DMS153 (cell line): Measurements from ENCODE around the gene HDAC9.
A peak's percentile ranks its signal among the peaks of the same experiment; 100 is the strongest.

Experiments used
- DNase-seq: peaks from one replicate; lab custom pipeline; 2025; lab: John Stamatoyannopoulos, UW

HDAC9 gene

DNA sequence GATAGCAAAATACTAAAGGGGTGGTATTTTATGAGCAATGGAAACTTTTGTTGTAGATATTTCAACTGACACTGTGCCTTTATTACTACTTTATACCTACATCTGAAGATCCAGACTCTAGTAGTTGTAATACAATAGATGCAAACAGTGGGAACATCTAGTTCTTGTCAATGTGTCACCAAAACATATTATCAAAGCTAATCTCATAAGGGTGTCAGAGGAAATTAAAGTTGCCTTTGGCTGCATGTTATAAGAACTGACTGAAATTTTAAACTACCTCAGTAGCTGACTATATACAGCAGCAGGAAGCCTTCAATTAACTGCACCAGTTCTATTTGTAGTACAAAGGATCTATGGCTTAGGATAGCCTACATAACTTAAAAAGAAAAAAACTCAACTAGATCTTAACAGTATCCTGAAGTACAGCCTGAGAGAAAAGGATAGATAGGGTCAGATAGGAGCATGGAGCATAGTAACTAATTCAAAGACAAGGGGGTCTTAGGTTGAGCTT, 30.9 kb downstream of the HDAC9 start:
- no peak for DNase-seq

DNA sequence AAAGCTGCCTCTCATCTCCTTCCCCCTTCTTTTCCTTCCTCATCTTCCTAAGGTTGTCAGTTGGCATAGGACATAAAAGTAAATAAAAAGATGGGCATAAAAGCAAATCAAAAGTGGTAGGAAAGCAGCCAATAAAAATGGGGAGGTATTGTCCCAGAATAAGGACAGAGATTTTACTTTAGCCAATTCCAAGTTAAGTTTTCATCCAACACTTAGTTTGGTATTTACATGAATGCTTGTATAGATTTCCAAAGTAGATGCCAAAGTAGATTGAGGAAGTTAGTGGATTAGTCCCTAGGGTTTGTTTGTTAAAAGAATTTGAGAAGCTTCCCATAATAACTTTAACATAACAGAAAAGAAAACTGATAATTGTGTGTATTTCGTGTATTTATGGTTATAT, 33.7 kb downstream of the HDAC9 start:
- DNase-seq = no peak

DNA sequence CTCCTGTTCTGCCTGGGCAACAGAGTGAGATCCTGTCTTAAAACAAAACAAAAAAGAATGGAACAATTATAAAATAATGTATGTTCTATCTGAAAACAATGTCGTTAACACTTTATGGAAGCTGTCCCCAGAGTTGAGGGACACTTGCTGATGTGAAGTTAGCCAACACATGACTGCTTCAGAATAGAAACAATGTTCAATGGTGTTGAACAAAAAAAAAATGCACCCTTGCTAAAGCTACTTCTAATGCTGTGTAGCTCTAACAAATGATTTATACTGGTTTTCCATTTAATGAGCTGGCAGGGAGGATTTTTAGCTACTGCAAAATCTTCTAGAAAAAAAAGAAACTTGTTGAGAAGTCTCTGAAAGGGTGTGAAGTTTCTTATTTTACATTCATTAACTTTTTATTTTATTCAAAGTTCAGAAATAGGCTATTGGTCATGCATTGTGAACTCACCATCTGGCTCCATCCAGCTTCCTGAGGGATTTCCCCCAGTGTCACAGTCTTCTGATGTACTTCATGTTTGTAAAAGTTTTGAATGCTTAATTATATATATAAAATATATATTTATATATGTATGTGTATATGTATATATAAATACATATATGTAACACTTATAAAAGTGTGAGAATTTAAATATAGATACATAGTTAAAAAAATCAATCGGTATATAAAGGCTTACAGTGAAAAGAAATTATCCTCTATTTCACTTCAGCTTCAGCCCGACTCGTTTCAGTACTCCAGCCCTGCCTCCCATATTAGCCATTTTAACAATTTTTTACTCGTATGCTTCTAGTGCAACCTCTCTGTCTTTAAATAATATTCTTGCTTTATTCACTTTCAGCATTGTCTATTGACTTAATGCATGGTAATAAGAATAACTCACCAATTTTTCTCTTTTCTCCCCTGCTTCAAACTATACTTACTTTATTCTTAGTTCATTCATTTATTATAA, 35.0 kb downstream of the HDAC9 start:
- no peak for DNase-seq

DNA sequence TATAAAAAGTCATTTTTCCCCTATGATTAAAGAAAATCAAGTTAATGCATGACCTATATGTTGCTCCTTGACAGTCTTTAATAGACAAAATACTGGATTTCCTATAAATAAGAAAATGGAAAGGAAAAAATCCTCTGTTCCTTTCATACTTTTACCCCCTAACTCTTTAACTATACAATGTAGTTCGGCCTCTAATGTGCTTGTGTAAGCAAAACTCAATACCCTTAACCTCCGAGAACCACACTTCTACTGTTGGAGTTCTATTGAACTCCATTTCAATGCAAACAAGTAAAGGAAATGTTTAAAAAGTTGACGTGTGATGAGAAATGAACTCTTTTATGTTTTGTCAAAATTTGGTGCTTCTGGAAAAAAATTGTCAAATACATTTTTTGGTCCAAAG, 36.0 kb downstream of the HDAC9 start:
- no peak for DNase-seq

DNA sequence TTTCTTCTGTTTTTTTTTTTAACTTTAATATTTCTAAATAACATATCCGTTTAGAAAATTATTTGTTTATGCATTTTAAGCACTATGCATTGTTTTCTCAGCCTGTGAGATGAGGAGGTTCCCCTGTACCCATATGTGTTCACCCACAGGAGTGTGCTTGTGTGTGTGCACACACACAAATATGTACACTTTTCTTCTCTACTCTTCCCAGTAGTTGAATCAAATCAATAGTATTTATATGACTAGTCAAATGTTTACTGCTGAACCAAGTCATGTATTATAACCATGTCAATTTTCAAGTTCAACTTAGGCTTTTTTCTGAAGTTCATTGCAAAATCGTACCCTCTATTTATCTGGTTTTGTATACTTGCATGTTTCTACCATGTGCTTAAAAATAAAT, 37.3 kb downstream of the HDAC9 start:
- DNase-seq = no peak

DNA sequence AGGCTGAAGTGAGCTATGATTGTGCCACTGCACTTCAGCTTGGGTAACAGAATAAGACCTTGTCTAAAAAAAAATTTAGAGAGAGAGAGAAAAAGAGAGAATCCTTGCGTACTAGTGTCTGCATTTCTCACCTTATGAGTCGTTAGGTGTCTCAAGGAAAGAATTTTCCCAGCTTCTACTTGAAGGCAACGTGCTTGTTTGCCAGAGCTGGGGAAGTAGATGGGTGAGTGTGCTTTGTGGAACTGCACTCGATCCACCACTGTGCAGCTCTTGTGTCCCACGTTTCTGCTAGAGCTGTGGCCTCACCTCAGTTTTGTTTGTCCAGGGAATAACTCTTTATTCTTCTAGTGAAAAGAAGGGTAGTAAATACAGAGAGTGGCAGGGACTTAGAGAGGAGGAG, 38.9 kb downstream of the HDAC9 start:
- no peak for DNase-seq

DNA sequence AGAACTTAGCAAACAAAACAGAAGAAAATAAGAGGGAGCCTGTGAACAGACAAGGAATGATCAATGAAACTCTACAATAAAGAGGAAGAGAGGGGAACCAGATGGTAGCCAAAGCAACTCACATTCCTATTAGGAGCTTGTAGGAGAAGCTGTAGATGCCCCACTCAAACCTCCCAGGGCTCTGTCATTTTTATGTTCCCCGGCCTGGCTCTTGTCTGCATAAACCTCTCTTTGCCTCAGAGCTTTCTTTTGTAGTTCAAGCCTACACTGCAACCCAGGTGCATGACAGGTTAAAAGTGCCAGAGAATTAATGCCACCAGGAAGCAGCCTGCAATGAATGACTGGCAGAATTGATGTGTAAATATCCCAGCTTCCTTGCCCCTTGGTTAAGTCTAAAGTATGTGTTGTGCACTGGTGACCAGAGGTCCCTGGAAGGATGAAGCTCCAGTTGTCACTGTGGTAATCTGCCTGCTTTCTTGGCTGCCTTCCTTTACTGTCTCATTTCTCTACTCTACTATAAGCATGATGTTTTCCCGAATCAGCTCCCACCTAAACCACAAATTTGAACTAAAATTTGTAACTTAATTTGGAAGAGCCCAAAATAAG, 40.4 kb downstream of the HDAC9 start:
- DNase-seq = peak; percentile 57

DNA sequence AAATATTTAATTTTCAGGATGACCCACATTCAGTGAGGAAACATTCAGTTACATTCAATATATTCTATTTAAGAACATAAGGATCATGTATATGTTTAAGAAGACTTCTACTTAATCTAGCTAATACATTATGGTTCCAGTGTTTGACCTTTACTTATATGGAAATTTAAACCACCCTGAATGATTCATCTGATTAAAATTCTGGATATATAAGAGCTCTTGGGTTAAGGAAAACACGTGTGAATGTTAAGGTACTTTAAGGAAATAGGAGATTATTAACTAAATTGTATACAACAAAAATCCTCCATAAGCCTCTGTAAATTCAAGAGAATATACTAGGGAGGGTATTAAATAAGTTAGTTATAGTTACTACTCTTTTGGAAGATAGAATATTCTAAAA, 40.9 kb downstream of the HDAC9 start:
- DNase-seq = no peak

DNA sequence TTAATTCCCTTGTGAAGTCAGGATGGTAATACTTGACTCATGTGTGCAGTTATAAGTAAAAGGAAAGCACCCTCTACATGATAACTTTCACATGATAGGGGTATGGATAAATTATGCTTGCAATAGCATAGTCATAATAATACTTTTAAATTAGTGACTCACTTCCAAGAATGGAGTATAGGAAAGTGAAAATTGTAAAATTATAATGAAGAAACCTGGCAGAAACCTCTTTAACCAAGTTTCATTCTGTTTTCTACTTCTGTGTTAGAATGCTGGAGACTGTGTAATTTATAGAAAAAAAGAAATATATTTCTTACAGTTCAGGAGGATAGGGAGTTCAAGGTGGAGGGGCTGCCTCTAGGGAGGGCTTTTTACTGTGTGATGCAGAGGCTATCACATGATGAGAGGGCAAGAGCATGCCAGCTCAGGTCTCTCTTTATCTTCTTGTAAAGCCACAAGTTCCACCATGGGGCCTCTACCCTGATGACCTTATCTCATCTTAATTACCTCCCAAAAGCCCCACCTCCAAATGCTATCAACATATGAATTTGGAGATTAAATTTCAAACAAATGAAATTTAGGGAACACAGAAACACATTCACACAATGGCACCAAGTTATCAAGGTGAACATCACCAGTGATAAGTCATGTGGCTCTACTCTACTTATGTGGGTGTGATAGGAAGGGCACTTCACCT, 43.2 kb downstream of the HDAC9 start:
- no peak for DNase-seq

DNA sequence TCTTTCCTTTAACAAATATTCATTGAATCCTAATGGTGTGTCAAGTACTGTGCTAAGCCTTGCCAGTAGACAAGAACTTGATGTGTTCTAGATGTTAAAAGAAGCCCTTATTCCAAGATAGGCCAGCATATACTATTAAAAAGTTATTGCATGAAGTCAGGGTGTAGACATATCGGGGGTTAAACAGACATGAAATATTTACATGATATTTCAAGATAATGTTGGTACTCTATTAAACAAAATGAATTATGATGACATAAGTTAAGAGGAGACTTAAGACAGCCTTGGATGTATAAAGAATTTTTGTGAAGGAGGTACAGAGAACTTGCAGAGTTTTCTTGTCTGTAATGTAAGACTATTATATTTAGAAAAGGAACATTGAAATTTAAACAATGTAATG, 44.8 kb downstream of the HDAC9 start:
- no peak for DNase-seq

DNA sequence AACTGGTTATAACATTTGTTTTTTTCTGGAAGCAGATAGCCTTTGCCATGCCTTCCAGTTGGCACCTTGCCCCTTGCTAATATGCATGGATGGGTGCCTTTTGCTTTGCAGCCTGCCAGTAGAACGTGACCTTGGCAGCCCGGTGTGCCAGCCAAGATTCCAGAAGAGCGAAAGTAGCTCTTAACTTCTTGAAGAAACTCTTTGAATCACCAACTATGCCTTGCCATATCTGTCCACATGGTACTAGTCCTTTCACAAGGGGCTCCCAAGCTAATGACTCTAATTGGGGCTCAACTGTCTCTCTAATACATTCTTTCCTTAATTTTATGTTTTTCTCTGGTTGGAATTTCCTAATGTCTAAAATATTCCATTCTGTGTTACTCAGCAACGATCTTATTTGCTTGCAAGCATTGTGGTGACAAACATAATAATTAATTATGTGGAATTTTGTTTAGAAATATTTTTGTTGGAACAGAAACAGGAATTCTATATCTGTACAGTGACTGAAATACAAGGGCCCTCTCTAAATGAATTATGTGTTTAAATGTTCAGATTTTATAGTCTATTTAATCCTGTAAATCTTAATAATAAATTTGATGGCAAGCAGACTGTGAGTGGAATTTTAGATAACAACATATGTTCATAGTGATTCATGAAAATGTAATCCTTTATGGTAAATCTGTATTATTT, 45.8 kb downstream of the HDAC9 start:
- DNase-seq = no peak

DNA sequence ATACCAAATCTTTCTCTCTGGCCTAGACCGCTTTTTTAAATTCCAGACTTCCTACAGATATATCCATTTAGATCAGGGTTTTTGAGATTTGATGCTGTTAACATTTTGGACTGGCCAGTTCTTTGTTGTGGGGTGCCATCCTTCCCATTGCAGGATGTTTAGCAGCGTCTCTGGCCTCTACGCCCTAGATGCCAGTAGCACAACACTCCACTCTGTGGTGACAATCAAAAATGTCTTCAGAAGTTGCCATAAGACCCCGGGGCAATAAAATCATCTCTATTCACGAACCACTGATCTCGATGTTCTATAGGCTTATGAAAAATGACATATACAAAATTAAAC, 46.3 kb downstream of the HDAC9 start:
- DNase-seq = no peak

DNA sequence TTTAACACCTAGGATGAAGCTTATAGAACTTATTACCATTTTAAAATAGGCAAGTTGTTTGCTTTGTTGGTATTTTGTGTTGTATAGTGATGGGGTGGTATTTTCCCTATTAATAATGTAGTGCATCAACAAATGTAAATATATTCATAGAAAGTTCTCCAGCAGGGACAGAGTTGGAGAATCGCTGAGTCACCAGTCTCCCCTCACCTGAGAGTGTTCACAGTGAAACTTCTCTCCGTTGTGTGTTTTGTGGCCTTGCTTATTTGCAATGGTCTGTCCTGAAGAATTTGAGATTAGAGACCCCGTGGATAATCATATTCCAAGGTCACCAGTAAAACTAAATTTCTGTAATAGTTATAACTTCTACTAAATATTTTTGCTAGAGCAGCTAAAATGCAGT, 51.0 kb downstream of the HDAC9 start:
- no peak for DNase-seq

DNA sequence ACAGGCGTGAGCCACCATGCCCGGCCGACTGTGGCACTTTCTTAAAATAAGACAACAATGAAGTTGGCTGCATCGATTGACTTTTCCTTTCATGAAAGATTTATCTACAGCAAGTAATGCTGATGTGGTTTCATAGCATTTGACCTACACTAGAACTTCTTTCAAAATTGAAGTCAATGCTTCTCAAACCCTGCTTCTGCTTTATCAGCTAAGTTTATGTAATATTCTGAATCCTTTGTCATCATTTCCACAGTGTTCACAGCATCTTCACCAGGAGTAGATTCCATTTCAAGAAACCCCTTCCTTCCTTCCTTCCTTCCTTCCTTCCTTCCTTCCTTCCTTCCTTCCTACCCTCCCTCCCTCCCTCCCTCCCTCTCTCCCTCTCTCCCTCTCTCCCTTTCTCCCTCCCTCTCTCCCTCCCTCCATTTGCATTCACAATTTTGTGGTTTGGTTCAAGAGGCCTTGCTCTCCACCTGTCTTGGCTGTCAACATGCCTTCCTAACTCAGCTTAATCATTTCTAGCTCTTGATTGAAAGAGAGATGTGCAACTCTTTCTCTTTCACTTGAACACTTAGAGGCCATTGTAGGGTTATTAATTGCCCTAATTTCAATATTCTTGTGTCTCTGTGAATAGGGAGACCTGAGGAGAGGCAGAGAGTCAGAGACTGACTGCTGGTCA, 52.1 kb downstream of the HDAC9 start:
- DNase-seq = no peak

DNA sequence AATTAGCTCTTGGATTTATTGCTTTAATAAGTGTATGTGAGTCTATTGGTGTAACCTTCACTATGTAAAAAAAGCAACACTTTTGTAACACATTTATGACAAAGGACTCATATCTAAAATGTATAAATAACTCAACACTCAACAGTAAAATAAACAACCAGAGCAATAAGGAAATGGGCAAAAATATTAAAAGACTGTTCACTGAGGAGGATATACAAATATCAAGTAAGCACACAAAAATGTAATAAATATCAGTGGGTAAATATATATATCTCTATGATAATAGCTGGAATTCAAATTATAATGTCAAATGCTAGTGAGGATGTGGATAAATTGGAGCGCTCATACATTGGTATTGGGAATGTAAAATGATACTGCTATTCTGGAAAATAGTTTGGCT, 53.0 kb downstream of the HDAC9 start:
- no peak for DNase-seq

DNA sequence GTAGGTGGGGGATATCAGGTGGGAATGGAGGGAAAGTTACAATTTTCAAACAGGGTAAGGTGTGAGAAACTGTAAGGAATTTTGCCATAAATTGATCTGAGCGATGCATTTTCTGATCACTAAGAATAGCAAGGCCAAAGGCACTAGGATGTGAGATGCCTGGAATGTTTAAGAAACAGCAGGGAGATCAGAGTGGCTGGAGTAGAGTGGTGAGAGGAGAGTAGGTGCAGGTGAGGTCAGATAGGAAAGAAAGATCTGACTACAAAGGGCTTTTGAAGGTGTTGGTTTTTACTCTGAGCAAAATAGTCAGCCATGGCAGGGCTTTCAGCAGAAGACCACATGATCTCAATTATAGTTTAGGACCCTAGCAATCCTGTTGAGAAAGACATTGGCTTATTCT, 55.0 kb downstream of the HDAC9 start:
- no peak for DNase-seq

DNA sequence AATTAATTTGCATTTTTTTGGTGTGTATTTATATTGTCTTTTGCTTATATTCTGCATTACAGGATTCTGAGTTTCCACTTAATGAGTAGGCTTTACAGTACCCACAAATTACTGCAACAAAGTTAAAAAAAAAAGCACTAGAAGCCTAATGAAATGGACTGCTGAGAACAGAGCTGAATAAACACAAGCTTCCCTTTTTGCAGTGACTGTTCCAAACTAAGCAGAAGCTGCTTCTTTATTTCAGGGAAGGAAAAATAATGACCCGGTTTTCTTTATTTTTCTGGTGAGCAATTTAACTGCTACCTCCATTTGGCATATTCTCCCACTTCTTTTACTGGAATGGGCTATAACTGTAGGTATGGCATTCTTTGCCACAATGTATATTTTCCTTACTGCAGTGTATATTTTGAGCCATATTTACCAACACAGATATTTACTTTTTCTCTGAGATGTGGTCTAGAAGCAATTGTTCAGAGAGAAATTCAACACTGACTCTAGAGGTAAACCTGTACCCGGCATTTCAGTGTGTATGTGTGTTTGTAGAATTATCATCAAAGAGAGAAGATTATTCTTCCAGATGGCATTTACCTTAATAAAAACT, 56.9 kb downstream of the HDAC9 start:
- DNase-seq = peak; percentile 11

DNA sequence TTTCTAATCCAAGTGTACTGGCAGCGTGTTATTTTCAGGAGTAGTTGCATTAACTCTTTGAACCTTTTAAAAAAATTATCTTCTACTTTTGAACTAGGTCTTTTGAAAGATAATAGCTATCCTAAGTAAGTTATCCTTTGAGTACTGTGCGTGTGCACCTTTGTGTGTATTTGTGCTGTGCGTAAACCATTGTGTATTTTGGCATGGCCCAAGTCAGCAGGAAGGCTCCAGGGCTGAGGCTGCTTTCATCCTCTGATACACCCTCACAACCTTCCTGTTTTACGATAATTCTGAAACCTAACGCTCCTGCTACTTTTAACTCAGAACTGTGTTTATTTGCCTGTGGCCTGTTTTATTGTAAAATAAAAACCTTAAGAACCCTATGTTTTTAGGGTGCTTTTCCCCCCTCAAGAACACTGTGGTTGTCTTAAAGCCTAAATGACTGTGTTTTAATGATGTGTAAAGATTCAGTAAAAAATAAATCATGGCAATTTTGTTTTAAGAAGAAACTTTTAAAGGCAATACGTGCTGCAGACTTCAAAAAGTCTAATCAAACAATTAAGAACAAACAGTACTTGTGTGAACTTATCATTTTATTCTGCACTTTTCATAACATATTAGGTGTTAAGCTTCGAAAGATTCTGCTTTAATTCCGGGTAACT, 57.5 kb downstream of the HDAC9 start:
- peak; percentile 70 for DNase-seq

DNA sequence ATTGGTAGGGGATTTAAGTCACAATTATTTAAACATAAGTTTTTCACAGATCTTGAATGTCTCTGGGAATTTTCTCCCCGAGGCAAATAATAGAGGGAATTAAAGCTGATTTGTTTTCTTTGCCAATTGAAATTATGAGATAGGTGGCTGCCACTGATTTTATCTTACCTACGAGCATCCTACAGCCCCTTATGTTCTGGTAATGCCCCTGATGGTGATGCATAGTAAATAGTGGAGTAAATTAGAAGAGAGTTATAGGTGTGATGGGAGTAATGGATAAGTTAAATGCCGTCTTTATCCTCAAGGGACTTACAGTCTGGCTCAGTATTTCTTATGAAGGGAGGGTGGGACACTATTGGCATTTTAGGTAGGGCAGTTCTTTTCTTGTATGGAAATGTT, 58.1 kb downstream of the HDAC9 start:
- DNase-seq = no peak

DNA sequence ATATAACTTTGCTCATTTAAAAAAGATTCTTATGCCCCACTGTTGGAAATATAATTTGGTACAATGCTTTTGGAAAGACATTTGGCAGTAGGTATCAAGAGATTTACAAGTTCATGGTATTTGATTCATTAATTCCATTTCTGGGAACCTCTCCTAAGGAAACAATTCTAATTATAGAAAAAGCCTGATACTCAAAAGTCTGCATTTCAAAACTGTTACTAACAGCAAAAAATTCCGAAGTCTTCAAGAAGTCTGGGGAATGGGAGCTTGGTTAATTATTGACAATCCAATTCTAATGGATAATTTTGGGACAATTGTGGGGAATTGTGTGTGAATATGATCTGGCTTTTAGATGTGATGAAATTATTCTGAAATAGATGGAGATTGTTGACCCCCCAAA, 59.6 kb downstream of the HDAC9 start:
- no peak for DNase-seq

DNA sequence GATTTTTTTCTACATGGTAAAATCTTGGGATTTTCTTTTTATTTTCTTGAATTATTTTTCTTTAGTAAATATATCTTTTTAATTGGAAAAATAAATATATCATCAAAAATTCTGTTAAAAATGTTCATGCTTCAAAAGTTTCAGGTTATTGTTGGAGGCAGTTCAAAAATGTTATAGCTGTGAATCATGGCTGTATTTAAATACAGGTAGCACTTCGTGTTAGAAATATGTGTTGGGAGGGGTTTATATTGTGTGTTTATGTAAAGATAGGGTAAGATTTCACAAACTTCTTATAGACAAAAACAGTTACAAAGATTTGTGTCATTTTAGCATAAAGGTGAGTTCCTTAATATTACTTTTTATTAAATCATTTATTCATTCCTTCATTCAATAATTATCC, 60.4 kb downstream of the HDAC9 start:
- DNase-seq = no peak
